SK-N-SH (cell line): ENCODE measurements around the gene PXYLP1.

Source experiments
- CTCF ChIP-seq: fragments of 200-600 bp; sonication (generic); IDR thresholded peaks from 2 replicates; pipeline ENCODE4 v1.6.1; 2017; ENCODE audit warnings: antibody characterized with exemption, mild to moderate bottlenecking, moderate library complexity
- EP300 ChIP-seq, 2 experiments: IDR thresholded peaks; 2 replicates each; pipeline versions ENCODE4 v1.4.0 to v1.6.1; 2012; ENCODE audit warnings: borderline replicate concordance in 1 of 2, low read depth in 1 of 2, low read length in 1 of 2
- EZH2phosphoT487 ChIP-seq: fragments of 200-600 bp; sonication (generic); IDR thresholded peaks from 2 replicates; pipeline ENCODE4 v1.6.1; 2017; ENCODE audit warnings: low read depth, mixed run types, mild to moderate bottlenecking, antibody characterized with exemption, moderate library complexity, borderline replicate concordance
- FOXJ3 ChIP-seq: sonication (generic); formaldehyde crosslinking; IDR thresholded peaks from 2 replicates; pipeline ENCODE4 v1.5.1; 2020; ENCODE audit warnings: mild to moderate bottlenecking, missing genetic modification reagents
- JUND ChIP-seq: IDR thresholded peaks from 2 replicates; pipeline ENCODE4 v1.4.0; 2012
- NRF1 ChIP-seq: IDR thresholded peaks from 2 replicates; pipeline ENCODE4 v1.6.1; 2012; ENCODE audit warnings: low read depth, mild to moderate bottlenecking, low read length
- PBX3 ChIP-seq: IDR thresholded peaks from 2 replicates; pipeline ENCODE4; 2012
- POLR2AphosphoS5 ChIP-seq: IDR thresholded peaks from 2 replicates; pipeline ENCODE4 v1.6.1; 2012; ENCODE audit warnings: low read depth, low read length
- RCOR1 ChIP-seq: fragments of 150-350 bp; IDR thresholded peaks from 2 replicates; pipeline ENCODE4 v1.6.1; 2017; ENCODE audit warnings: antibody characterized with exemption, low read length
- SMC3 ChIP-seq: IDR thresholded peaks from 2 replicates; pipeline ENCODE4 v1.6.1; 2012; ENCODE audit warnings: low read depth, low read length, improper control_type of control experiment
- TF ChIP-seq, protein P1 (sequence below): IDR thresholded peaks from 2 replicates; pipeline ENCODE4 v1.6.1; 2012; ENCODE audit warnings: mild to moderate bottlenecking, low read depth, low read length, moderate library complexity

- no peak for TF ChIP-seq NRF1
- no peak for TF ChIP-seq RCOR1
- TF ChIP-seq POLR2AphosphoS5 = no peak
- TF ChIP-seq CTCF = no peak
- no peak for TF ChIP-seq EP300 (IDR thresholded peaks at IDR 0.05; ENCODE audit: borderline replicate concordance in 1 of 2, low read depth in 1 of 2, low read length in 1 of 2)
- TF ChIP-seq, protein P1, sequence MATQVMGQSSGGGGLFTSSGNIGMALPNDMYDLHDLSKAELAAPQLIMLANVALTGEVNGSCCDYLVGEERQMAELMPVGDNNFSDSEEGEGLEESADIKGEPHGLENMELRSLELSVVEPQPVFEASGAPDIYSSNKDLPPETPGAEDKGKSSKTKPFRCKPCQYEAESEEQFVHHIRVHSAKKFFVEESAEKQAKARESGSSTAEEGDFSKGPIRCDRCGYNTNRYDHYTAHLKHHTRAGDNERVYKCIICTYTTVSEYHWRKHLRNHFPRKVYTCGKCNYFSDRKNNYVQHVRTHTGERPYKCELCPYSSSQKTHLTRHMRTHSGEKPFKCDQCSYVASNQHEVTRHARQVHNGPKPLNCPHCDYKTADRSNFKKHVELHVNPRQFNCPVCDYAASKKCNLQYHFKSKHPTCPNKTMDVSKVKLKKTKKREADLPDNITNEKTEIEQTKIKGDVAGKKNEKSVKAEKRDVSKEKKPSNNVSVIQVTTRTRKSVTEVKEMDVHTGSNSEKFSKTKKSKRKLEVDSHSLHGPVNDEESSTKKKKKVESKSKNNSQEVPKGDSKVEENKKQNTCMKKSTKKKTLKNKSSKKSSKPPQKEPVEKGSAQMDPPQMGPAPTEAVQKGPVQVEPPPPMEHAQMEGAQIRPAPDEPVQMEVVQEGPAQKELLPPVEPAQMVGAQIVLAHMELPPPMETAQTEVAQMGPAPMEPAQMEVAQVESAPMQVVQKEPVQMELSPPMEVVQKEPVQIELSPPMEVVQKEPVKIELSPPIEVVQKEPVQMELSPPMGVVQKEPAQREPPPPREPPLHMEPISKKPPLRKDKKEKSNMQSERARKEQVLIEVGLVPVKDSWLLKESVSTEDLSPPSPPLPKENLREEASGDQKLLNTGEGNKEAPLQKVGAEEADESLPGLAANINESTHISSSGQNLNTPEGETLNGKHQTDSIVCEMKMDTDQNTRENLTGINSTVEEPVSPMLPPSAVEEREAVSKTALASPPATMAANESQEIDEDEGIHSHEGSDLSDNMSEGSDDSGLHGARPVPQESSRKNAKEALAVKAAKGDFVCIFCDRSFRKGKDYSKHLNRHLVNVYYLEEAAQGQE = no peak
- no peak for TF ChIP-seq EZH2phosphoT487
- no peak for TF ChIP-seq SMC3
- TF ChIP-seq PBX3 = no peak
- no peak for TF ChIP-seq FOXJ3 (CRISPR knock-in tag)
- no peak for TF ChIP-seq JUND
Measured at GRCh38 chr3:141291559-141292355, 60.1 kb downstream of the PXYLP1 start.
